GM21528 (cell line): ENCODE measurements around the gene GCA.

Experiments used
- ATAC-seq: cut with Tn5 transposase; IDR thresholded peaks from one replicate; pipeline ENCODE4 v1.9.1; 2021; ENCODE audit warnings: mild to moderate bottlenecking, moderate library complexity; ENCODE audit not compliant: unreplicated experiment, low FRiP score

Gene GCA, protein sequence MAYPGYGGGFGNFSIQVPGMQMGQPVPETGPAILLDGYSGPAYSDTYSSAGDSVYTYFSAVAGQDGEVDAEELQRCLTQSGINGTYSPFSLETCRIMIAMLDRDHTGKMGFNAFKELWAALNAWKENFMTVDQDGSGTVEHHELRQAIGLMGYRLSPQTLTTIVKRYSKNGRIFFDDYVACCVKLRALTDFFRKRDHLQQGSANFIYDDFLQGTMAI

DNA sequence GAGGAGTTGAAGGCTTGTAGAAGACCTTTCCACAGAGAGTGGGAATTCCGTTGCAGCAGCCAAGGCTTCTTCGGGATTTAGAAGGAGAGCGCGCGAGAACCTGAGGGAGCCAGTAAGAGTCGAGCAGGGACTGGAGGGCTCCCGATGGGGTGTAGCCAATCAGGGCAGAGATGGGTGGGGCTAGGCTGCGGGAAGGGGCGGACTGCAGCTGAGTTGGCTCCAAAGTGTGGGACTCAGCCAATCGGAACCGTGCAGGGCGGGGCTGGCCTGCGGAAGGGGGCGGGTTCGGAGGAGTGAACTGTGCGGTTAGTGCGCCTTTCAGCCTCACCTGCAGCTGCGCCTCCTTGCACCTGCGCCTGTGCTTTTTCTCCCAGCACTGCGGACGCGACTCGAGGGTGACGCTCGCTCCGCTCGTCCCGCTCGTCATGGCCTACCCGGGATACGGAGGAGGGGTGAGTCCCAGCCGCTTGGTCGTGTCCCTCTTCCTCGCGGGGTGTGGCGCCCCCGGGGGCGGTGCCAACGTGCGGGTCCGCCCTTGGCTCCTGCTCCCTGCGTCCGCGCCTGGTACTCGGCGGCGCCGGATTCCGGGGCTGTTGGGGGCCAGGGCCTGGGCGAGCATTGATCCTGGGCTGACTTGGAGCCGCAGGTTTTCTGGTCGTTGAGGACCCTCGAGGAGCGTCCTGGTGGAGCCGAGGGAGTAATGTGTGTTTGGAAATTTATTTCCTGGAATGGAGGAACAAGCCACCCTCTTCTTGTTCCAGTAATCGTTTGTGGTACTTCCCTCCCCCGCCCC, at the start of gene GCA:
Gene GCA (plus strand): TSS at position 309 of the 793 bp plus-strand sequence. CDS start 117 bp downstream, at position 426.
- peak; percentile 100 for ATAC-seq

DNA sequence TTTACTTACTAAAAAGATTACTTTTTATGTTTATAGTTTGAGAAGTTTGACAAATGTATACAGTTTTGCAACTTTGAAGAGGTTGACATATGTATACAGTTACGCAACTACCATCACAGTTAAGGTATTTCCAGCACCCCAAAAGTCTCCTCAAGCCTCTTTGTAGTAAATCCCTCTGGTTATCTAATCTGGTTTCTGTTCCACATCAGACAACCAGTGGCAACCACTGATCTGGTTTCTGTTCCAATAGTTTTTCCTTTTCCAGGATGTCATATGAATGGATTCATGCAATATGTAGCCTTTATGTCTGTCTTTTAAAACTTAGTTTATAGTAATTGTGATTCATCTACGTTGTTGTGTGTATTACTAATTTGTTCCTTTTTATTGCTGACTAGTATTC, 48.9 kb upstream of the GCA start:
- ATAC-seq: no peak

DNA sequence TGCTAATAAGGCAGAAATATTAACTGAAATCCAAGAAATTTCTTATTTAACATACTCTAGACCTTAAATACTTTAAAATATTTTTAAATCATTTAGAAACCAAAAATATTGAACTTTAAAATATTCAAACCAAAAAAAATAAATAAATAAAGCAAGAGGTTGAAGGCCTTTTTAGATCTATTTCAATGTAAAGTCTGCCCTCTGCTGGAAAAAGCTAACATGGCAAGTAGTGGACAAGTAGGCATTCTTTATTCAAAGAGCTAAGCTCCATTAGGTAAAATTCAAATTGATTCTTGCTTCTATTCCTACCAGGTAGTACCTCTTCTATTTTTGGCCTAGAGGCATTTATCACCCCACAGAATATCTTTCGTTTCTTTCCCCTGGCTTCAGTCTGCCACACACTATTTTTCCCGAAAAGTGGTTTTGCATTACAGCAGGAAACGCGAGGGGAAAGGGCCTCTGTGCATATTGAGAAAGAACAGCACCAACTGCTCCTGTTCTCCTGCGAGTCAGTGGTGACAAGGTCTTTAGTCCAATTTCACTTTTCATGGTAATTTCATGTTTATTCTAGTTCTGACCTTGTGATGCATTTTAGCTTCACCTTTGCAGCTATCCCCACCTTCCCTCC, 45.9 kb upstream of the GCA start:
- peak; percentile 63 for ATAC-seq

DNA sequence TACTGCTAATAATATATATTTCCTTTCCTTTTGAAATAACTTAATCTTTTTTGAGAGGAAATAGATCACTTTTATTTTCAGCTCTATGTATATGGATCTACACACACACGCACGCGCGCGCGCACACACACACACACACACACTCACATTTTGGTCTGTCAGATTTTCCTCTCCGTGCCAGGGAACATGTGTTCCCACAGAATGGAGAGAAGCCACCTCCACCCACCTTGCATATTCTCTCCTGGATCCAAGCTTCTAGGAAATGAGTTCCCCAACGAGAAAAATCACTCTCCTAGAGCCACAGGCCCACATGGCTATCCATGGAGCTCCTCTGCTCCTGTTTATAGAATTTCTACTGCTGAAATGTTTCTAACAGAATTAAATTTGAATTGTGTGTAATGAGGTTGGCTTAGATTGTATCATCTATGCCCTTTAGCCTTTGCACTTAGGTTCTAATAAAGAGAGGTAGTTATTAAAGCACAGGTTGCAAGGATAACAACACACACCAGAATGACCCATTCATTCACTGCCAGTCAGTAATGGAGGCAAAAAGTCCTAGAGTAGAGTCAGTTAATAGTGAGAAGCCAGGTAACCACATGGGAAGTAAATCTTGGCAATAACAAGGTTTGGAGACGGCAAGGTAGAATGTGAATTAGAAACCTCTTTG, 45.1 kb upstream of the GCA start:
- ATAC-seq: no peak

DNA sequence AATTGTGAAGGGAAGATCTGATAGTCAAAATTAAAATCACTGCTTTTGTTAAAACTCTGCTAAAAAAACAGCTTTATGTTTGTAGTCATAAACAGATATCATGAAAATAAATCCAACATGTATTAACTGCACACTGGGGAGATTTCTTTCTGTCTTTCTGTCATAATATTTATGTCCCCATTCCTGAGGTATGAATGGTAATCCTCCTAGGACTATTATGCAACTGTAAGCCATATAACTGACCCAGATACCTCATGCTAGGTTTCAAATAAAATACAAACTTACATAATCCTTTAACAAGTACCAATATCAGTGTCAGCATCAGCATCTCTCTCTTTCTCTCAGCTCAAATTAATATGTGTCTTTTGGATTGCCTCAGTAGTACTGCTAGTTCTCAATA, 43.7 kb upstream of the GCA start:
- ATAC-seq: no peak

DNA sequence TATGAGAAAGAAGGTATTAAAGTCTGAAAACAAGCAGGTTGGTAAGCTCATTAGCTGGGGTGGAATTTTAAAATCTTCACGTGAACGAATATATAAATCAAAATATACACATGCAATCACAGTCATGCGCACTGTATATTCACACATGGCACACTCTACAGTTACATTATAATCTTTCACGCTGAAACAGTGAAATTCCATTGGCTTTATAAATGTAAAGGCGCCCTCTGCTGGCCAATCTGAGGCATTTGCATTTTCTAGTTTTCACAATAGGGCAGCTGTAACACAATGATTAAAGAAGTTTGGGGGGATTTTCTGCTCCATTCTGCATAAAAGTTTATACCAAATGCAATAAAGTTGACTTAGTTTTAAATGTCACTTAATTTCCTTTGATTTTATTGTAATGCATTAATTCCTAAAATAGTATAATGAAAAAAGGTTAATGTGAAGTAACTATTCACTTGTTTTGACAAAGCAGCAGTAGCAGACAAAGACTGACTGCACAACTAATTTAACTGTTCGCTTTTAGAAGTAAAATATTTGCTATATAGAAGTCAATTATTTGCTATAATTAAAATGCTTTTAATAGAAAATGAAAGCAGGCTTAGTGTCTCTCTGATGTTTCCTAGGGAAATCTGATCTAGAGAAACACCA, 42.7 kb upstream of the GCA start:
- ATAC-seq: peak; percentile 75

DNA sequence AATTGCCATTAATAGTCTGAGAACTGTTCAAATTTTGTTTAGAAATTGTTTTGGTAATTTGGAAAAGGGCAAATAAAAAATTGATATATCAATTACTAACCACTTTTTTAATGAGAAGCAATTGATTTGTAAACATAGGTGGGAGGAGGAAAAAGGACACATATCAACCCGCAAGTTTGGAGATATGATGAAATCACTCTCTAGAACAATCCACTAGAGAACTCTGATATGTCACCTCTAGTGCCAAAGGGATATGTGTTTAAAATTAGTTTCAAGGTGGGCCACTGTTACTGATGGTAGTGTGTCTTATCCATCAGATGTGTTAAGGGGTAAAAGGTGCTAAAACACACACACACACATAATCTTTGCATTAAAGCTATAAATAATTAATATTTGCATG, 42.1 kb upstream of the GCA start:
- no peak for ATAC-seq

DNA sequence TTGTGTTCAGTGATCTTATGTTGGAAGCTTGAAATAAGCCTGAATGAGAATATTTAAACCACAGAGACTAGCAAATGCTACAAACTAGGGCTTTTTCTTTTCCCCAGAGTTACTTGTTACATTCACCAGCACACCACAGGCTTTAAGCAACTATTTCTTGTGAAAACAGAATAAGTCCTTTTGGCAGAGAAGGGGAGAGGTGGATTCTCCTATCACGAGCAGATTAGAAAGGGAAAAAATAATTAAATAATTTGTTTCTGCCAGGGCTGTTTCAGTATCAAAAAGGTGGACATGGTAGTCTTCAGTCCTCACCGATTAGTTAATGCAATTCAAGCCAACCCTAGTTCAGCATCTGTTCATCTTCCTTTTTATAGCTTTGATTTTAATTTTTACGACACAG, 38.0 kb upstream of the GCA start:
- ATAC-seq: no peak

DNA sequence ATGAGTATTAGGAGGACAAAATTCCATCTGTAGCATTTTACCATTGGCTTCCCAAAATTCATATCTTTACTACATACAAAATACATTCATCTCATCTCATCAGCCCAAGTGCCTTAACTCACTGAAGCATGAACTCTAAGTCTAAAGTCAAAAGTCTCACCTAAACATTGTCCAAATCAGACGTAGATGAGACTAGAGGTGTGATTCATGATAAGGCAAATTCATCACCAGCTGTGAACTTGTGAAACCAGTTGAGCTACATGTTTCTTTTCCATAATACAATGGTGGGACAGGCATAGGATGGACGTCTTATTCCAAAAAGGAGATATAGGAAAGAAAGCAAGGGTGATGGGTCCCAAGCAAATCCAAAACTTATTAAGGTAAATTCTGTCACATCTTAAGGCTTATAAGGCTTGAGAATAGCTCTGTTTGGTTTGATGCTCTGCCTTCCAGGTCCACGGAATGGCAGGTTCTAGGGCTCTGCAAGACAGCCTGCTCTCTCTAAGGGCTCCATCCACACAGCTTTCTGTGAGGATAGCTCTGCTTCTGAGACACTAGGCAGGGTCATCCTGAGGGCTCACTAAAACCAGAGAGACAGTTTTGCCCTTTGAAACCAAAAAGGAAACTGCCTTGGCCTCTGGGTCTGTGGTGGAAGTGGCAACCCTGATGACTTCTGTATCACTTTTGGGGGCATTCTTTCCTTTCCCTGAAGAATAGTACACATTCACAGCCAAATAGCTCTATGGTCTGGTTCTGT, 35.0 kb upstream of the GCA start:
- peak; percentile 49 for ATAC-seq

DNA sequence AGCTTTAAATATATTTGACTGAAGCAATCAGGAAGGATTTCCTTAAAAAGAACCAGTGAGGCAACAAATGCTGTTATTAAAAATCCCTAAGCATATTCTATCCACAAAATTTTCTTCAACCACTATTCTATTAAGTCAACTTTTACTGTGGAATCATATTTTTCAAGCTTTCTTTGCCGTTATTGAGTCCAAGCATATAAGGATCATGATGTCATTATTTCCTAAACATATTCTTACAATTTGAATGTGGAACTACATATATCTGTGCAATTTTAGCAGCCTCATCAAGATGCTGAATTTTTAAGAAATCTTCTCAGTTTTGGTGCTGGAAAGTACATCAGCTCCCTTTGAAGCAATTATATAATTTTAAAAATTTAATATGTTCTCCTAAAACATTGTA, 31.1 kb upstream of the GCA start:
- ATAC-seq: no peak

DNA sequence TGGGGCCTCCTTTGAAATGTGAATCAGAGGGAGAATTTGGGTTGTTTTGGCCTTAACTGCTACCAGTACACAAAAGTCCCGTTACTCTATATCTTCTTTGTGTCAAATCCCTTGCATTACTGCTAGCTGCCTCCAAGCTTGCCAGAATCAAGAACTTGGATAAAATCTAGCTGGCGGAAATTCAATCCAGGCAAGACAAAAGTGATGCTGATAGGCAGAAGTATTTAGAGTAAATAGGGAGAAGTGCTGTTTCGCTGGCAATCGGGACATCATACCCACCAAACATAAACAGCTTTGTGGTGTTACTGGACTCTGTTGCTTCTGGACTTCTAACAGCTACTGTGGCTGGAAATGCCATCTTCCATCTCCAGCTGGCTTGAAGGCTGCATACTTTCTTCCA, 28.0 kb upstream of the GCA start:
- ATAC-seq: no peak

DNA sequence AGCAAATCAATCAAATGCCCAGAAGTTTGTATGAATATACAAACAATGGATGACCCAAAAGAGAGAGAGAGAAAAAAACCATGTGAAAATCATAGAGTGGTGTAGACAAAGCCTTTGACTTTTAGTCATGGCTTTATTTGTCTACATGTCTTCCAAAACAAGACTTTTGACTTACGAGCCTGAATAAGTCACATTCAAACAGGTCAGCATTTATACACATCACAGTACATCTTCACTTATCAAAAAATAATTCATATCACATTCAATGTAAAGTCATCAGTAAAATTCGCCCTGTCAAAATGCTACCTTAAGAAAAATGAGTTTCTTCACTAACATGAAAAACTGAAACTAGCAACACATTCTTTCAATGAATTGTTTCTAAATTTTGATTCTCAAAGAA, 27.3 kb upstream of the GCA start:
- no peak for ATAC-seq

DNA sequence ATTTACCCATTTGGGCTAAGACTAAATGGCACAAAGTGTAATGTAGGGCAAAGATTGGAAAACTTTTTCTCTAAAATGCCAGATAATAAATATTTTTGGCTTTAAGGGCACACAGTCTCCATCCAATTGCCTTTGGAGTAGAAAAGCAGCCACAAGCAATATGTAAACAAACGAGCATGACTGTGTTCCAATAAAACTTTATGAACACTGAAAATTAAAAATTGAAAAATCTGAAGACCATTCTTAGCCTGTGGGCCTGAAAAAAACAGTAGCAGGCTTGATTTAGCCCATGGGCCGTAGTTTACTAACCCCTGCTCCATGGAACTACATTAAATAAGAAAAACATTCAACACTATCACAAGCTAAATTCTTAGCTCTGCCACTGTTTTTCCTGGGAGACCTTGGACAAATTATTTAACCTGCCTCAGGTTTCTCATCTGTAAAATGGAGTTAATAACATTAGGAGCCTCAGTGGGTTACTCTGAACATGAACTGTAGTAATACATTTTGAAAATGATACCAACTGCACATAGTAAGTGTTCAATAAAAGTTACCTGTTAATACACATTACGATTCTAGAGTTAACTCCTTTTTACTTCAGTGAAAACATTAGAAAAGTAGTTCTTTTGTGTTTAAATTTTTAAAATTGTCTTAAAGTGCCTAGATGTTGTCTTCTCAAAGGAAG, 26.7 kb upstream of the GCA start:
- no peak for ATAC-seq

DNA sequence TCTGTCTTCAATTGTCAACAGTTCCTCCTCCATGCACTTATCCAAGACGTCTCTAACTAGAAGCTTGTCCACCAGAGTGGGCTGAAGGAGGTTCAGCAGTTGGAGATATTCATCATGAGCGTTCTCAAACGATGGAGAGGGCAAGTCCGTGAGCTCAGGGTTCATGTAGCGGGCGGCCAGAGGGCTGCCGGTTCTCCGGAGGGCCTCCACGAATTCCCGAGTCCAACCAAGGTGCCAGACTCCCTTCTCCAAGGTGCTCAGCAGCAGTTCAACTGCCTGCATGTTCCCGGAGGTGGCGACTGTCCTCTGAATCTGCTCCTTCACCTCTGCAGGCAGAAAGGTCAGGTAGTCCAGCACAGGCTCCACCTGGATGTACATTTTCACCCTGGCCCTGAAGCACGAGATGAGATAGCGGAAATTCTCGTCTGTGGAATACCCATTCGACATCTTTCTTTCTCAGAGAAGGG, 26.0 kb upstream of the GCA start:
- peak; percentile 15 for ATAC-seq

DNA sequence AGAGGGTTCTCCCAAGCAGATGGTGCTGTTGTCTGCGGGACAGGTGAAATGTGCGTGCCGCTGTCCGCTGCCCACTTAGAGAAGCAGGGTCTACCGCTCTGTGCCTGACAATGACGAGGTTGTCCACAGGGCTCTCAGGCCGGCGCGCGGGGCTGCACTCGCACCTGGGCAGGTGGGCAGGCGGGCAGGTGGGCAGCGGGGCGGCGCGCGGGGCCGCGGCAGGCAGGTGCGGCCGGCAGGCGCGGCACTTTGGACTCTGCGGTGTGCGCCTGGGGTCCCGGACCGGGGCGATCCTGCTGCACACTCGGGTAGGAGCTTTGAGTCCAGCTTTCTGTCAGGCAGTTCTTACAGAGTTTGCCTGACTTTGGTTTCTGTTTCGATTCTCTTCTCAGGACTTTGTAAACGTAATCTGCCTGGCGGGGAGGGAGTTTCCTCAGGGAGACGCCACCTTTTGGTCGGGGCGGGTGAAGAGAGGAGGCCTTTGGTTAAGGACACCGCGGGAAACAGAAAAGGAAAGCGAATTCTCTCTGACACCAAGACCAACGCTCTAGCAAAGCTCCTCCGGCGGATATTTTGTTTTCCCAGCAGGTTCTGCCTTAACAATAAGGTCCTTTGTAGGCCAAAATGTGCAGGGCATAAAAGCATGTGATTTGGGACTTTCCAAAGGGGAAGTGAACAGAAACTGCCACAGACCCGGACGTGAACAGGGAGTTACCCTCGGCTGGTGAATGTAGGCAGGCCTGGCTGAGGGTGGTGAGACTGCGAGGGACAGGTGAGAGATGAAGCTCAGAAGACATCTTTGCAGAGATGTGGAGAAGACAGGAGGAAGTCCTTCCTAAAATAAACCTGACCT, 25.4 kb upstream of the GCA start, which contains the start of gene IFIH1:
Gene IFIH1 (minus strand): TSS at position 357 of the 853 bp plus-strand sequence. CDS start 377 bp downstream, outside the sequence.
- ATAC-seq: peak; percentile 83

DNA sequence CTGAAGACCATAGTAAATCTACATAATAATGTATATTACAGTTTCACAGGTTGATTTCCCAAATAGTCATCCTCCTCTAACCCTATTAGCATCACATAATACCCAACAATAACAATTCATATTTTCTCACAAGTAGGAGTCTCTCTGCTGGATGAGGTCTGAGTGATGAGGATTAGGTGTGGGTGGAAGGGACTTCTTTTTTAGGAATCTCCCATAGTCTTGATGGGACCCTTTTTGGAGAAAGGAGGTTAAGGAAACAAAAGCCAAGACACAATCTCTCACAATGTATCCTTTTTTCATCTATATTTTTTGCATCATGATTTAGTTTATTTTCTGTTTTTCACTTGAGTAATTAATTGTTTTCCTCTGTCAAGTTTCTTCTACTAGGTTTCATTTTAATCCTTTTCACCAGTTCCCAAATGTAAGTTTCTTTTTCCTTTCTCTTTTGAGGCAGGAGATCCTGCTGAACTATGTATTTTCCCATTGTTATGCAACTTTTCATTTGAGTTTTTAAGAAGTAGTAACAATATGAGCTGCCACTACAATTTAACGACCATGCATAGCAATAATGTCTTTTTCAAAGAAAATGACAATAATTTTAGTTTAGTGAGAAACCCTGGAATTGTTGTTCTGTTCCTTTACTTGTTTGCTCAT, 22.9 kb upstream of the GCA start:
- no peak for ATAC-seq

DNA sequence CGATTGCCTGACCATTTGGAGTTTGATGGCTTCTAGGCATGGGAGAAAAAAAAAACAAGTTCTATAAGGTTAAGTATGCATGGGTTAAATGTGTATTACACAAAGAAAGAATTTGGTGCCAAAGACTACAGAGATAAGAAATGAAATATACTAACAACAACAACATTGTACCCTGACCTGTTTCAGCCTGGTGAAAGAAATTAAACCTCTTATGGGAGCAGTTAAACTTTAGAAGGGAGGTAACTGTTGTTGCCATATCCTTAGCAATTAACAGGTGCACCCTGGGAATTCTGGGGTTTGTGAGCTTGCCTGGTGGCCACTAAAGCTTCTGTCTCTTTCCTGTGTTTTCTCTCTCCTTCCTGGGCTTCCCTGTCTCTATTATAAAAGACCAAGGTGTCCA, 19.0 kb upstream of the GCA start:
- no peak for ATAC-seq
